ENCODE measurements around the gene GH1.
"Not testable (repeated sequence)": the region's sequence is repeated elsewhere in the genome, so short reads cannot be mapped to it uniquely, and the experiment has no call there.

The GH1 gene

GRCh38 chr17:63928172-63928666 is 9.6 kb upstream of the GH1 start:
- no peak for FAIRE-seq
- no peak for DNase-seq (ENCODE audit: low spot score)

- FAIRE-seq: no peak
- DNase-seq (ENCODE audit: low spot score): no peak
These were observed 9.0 kb upstream of the GH1 start for GRCh38 chr17:63927464-63928171.

GRCh38 chr17:63926164-63926563 is 7.5 kb upstream of the GH1 start:
- DNase-seq (ENCODE audit: low spot score): no peak
- no peak for FAIRE-seq

- no peak for FAIRE-seq
- no peak for DNase-seq (ENCODE audit: low spot score)
These were observed 7.0 kb upstream of the GH1 start for GRCh38 chr17:63925615-63926014.

GRCh38 chr17:63922402-63922801 is 3.8 kb upstream of the GH1 start:
- DNase-seq (ENCODE audit: low spot score): not testable (repeated sequence)
- FAIRE-seq: peak; percentile 32

DNA sequence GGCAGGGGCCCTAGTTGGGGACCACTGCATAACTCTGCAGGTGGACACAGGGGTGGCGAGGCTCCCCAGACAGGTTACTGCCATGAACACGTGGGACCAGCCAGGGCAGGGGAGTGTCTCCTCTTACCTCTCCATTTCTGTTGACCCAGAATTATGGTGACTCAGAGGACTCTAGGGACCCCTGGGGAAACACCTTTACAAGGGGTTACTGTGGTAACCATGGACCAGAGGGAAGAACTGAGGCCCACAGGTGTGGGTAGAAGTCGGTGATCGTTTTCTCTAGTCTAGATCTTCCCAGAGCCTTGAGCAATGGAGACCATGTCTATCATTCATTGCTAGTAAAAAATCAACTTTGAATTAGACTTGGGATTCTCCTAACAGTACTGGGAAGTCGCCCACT is 2.1 kb upstream of the GH1 start:
- not testable (repeated sequence) for DNase-seq (ENCODE audit: low spot score); FAIRE-seq

DNA sequence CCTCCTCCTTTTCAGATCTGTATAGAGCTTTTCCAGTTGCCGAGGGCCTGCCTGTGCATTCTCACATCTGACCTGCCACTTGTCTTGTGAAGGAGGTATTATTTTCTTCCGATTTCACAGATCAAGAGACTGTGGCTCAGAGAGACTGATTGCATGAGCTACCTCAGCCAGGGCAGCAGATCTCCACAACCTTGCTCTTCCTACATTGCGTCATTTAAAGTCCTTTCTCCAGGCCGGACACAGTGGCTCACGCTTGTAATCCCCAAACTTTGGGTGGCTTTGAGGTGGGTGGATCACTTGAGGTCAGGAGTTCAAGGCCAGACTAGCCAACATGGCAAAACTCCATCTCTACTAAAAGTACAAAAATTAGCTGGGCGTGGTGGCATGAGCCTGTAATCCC is 1.4 kb upstream of the GH1 start:
- not testable (repeated sequence) for FAIRE-seq; DNase-seq (ENCODE audit: low spot score)

- FAIRE-seq (no peak), DNase-seq (ENCODE audit: low spot score) (peak; percentile 84)
These were observed 678 bp upstream of the GH1 start for GRCh38 chr17:63919311-63919723.

- FAIRE-seq (no peak), DNase-seq (ENCODE audit: low spot score) (no peak)
These were observed 334 bp downstream of the GH1 start for GRCh38 chr17:63918305-63918704.

- no peak for DNase-seq (ENCODE audit: low spot score)
- FAIRE-seq: no peak
These were observed 993 bp downstream of the GH1 start for GRCh38 chr17:63917646-63918045.

DNA sequence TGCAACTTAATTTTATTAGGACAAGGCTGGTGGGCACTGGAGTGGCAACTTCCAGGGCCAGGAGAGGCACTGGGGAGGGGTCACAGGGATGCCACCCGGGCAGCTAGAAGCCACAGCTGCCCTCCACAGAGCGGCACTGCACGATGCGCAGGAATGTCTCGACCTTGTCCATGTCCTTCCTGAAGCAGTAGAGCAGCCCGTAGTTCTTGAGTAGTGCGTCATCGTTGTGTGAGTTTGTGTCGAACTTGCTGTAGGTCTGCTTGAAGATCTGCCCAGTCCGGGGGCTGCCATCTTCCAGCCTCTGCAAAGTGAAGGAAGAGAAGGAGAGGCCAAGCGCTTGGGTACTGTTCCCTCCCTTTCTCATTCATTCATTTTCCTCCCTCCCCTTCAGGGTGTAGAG is 1.4 kb downstream of the GH1 start:
- DNase-seq (ENCODE audit: low spot score); FAIRE-seq: not testable (repeated sequence)

- DNase-seq (ENCODE audit: low spot score) (no peak), FAIRE-seq (no peak)
These were observed 2.0 kb downstream of the GH1 start for GRCh38 chr17:63916566-63917185.

- FAIRE-seq; DNase-seq (ENCODE audit: low spot score): not testable (repeated sequence)
These were observed 2.9 kb downstream of the GH1 start for GRCh38 chr17:63915753-63916152.

DNA sequence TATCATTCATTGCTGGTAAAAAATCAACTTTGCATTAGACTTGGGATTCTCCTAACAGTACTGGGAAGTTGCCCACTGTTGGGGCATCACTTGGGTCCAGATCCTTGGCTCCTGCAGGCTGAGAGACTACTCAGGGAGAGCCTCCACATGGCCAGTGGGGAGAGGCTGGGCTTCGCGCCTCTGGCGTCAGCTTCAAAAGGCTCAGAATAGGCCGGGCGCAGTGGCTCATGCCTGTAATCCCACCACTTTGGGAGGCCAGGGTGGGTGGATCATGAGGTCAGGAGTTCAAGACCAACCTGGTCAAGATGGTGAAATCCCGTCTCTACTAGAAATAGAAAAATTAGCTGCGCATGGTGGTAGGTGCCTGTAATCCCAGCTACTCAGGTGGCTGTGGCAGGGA is 4.2 kb downstream of the GH1 start:
- DNase-seq (ENCODE audit: low spot score) (no peak), FAIRE-seq (no peak)

DNA sequence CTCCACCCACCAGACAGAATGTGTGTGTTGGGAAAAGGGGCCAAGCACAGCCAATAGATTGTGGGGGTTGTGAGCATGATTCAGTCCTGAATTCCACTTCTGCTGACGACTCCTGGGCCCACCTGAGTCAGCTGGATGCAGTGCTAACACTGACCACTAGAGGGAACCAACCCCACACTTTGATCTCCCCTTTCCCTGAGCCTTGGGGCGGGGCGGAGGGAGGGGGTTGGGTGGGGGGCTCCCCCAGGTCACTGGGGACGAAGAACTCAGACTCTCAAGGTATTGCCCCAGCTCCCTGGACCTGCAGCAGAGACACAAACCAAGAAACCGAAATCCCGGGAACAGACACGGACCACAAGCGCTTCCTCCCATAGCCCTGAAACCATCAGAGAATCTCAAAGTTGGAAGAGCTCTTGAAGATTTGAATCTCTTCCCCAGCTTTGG is 7.0 kb downstream of the GH1 start:
- peak; percentile 77 for DNase-seq (ENCODE audit: low spot score)
- peak; percentile 9 for FAIRE-seq

DNA sequence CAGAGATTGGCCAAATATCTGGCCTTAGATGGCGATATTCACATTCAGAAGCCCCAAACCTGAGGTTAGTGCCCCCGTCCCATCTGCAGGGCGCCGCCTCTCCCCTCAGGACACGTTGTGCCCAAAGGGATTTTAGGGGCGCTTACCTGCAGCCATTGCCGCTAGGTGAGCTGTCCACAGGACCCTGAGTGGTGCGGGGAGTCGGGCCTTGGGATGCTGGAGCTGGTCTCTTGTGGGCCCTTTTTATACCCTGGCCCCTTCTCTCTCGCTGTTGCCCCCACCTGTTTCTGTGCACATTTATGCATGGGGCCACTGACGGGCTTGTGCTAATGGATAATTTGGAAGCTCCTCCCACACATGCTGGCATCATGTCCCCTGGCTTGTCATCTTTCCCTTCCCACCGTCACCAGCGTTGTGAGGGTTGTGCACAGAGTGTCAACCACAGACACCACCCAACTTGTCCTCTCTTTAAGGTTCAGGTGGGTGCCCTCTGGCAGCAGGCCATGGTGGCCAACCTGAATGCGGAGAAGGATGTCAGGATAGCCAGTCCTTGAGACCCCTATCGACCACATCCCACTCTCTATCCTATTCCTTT is 7.5 kb downstream of the GH1 start, which contains the start of gene CSHL1:
CSHL1 (minus strand) TSS at position 218 of the 595 bp plus-strand sequence; CDS start at position 156, 62 bp downstream.
- FAIRE-seq (peak; percentile 61), DNase-seq (ENCODE audit: low spot score) (no peak)

DNA sequence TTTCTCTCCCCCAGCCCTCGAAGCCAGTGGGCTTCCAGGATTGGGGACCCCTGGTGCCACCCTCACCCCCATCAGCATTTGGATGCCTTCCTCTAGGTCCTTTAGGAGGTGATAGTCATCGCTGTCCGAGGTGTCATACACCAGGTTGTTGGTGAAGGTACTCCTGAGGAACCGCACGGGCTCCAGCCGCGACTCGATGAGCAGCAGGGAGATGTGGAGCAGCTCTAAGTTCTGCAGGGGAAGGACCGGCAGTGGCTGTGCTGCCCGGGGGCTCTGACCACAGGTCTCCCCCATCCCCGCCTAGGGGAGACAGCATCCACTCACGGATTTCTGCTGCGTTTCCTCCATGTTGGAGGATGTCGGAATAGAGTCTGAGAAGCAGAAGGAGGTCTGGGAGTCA is 8.5 kb downstream of the GH1 start:
- FAIRE-seq (no peak), DNase-seq (ENCODE audit: low spot score) (no peak)

DNA sequence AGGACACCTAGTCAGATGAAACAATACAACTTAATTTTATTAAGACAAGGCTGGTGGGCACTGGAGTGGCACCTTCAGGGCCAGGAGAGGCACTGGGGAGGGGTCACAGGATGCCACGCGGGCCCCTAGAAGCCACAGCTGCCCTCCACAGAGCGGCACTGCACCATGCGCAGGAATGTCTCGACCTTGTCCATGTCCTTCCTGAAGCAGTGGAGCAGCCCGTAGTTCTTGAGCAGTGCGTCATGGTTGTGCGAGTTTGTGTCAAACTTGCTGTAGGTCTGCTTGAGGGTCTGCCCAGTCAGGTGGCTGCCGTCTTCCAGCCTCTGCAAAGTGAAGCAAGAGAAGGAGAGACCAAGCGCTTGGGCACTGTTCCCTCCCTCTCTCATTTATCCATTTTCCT is 9.1 kb downstream of the GH1 start:
- peak; percentile 53 for FAIRE-seq
- not testable (repeated sequence) for DNase-seq (ENCODE audit: low spot score)

DNA sequence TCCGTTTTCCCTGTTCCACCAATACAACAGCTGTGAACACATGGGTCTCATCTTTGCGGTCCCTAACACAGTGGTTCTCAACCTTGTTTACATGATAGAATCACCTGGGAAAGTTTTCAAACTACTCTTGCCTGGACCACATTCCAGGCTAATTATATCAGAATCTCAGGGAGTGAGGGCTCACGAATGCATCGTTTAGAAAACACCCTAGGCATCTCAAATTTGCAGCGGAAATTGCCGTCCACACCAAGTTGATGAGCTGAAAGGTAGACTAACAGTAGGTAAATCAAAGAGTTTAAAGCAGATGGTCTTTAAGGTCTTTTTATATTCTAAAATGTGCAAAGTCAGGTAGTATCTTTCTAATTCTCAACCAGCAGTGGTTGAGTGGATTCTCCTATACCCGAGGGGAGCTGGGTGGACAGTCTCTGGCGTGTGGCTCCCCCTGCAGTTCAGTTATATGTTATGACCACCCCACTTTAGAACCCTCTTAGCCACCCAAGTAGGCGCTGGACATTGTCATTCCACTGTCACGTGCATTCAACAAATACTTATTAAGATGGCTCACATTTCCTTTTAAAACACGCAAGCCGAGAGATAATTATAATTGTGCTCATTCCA is 11.4 kb downstream of the GH1 start:
- not testable (repeated sequence) for FAIRE-seq; DNase-seq (ENCODE audit: low spot score)

DNA sequence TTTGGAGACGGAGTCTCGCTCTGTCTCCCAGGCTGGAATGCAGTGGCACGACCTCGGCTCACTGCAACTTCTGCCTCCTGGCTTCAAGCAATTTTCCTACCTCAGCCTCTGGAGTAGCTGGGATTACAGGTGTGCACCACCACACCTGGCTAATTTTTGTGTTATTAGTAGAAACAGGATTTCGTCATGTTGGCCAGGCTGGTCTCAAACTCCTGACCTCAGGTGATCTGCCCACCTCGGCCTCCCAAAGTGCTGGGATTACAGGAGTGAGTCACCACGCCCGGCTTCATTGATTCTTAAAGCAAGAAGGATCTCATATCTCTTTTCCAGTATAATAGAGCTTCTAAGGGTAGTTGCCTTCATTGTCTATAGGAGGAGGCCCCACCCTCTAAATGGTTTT is 13.8 kb downstream of the GH1 start:
- not testable (repeated sequence) for DNase-seq (ENCODE audit: low spot score); FAIRE-seq

- FAIRE-seq: peak; percentile 53
- not testable (repeated sequence) for DNase-seq (ENCODE audit: low spot score)
These were observed 14.8 kb downstream of the GH1 start for GRCh38 chr17:63903787-63904201.

DNA sequence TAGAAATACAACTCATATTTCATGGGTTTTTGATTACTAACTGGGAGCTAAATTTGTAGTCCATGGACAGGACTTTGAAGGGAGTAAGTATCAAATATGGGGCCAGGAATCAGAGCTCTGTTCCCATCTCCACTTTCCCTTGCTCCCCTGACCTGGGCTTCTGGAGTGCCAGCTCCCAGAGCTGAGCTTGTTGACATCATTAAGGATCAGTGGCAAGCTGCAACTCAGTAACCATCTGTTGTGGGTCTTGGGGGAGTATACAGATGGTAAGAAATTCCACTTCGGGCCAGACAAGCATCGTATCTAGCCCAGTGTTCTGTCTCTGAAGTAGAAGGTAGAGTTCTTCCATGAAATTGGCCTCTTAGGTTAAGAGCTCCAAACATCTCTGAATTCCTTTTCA is 16.7 kb downstream of the GH1 start:
- not testable (repeated sequence) for FAIRE-seq; DNase-seq (ENCODE audit: low spot score)

Measured in urothelium cell line (cell line).